ENCODE results near the gene CDH20.

Gene CDH20

DNA sequence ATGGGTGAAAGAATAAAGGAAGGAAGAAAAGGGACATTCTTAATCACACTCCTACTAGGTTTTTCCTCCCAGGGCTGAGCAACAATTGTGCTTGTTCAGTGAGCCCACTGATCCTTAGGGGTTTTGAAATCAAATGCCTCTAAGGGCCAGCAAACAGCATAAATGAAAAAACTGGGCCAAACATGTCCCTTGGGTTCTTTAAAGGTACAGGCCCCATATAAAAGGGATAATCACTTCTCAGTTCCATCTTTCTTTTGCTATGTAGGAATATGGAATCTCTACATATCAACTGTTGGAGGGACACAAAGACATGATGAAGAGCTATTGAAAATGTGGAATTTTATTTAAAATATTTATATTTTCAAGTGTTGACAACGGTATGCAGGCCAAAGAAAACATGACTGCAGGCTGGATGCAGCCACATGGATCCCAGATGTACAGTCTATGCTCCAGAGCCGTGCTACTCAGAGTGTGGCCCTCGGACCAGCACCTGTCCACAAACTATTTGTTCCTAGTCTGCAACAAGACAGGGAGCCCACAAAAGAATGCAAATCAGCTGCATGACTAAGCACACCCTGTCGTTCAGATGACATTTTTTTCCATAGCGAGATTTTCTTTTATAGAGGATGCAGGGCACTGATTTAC lies 110.0 kb downstream of the CDH20 start (continued):
- TF ChIP-seq, protein P1, sequence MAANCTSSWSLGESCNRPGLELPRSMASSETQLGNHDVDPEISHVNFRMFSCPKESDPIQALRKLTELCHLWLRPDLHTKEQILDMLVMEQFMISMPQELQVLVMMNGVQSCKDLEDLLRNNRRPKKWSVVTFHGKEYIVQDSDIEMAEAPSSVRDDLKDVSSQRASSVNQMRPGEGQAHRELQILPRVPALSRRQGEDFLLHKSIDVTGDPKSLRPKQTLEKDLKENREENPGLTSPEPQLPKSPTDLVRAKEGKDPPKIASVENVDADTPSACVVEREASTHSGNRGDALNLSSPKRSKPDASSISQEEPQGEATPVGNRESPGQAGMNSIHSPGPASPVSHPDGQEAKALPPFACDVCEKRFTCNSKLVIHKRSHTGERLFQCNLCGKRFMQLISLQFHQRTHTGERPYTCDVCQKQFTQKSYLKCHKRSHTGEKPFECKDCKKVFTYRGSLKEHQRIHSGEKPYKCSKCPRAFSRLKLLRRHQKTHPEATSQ (tag by site-specific recombination; IDR thresholded peaks at IDR 0.05) = no peak
- TF ChIP-seq, protein P2, sequence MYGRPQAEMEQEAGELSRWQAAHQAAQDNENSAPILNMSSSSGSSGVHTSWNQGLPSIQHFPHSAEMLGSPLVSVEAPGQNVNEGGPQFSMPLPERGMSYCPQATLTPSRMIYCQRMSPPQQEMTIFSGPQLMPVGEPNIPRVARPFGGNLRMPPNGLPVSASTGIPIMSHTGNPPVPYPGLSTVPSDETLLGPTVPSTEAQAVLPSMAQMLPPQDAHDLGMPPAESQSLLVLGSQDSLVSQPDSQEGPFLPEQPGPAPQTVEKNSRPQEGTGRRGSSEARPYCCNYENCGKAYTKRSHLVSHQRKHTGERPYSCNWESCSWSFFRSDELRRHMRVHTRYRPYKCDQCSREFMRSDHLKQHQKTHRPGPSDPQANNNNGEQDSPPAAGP (tag by site-specific recombination; IDR thresholded peaks at IDR 0.05) = no peak
- TF ChIP-seq KLF7 (tag by site-specific recombination; IDR thresholded peaks at IDR 0.05; ENCODE audit: borderline replicate concordance) = no peak

DNA sequence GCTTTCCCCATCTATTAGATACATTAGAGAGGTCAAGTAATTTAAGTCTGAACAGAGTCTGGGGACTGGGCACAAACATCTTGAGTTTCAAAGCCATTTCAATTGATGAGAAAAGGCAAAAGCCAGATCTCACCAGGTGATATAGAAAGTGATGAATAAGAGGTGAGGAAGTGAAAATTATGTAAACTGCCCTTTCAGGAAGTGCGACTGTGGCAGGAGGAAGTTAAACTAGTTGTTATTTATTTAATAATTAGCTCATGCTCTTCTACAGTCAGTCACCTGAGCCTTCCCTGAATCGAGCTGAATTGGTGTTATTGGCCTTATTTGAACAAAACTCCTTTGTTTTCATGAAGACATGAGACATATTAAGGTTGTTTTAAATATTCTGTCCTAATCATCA lies 115.1 kb downstream of the CDH20 start:
- ChIA-PET POLR2A (no interaction called here), CTCF (interaction anchor here (1.0 kb wide), 1 partner anchor 53 kb away, joined by 4 read pairs; no protein-coding TSS in a partner anchor)
- TF ChIP-seq GFI1B (tag by site-specific recombination; IDR thresholded peaks at IDR 0.05) (no peak), TCF7L2 (IDR thresholded peaks at IDR 0.05; ENCODE audit: borderline replicate concordance, low read depth, low read length) (no peak), ZNF133 (tag by site-specific recombination; IDR thresholded peaks at IDR 0.05) (no peak), ZNF169 (tag by site-specific recombination; IDR thresholded peaks at IDR 0.05) (no peak)
- Histone ChIP-seq H3K9me3 (ENCODE audit: control insufficient read depth, insufficient read depth, low read depth, low read length) (no peaks in the 10 kb centered on the region), H3K27ac (ENCODE audit: extremely low read depth, low read depth, low read length) (no peak overlapping the region), H3K4me3 (ENCODE audit: low read depth, low read length) (no peak overlapping the region), H3K36me3 (ENCODE audit: control insufficient read depth in 2 of 2, insufficient read depth in 1 of 2, low read length in 2 of 2) (no peaks in the 10 kb centered on the region), H3K4me1 (ENCODE audit: control insufficient read depth, insufficient read depth, low read length) (no peaks in the 10 kb centered on the region)

DNA sequence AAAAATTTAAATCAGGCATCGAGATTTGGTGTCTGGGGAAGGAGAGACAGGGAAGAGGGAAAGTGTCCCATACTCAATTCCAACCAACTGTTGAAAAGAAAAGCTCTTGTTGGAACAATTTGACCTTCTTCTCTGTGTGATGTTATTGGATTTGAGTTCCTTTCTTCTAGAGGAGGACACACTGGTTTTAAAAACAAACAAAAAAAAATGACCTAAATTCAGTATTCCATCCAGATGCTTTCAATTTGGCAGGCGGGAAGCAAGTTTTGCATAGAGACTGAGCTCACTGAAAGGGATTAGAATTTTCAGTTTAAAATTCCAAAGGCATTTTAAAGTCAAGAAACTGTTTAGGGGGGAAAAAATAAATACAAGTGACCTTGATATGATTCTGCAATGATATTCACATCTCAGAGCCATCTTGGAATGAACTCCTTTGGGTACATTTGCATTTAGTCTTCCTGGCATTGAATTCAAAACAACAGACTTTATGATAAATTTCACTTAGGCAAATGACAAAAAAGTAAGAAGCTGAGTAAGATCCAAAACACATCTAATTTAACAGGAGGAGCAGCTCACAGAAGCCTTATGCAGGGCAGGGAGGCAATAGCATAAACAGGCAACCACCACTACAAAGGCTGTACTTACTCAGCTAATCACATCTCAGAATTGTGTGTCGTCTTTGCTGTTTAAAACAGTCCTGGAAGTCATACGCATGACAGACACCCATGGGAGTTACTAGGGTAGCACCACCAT lies 126.8 kb downstream of the CDH20 start:
- H3K9me3 ChIP-seq (ENCODE audit: control insufficient read depth, insufficient read depth, low read depth, low read length) = no peaks in the 10 kb centered on the region
- no peaks in the 10 kb centered on the region for H3K4me1 ChIP-seq (ENCODE audit: control insufficient read depth, insufficient read depth, low read length)
- H3K4me3 ChIP-seq (ENCODE audit: low read depth, low read length) = no peak overlapping the region
- CTCF ChIA-PET = interaction anchor here (0.6 kb wide), 1 partner anchor 84 kb away, joined by 4 read pairs; no protein-coding TSS in a partner anchor
- TF ChIP-seq ZNF311 (tag by site-specific recombination; IDR thresholded peaks at IDR 0.05; ENCODE audit: borderline replicate concordance) (no peak), HOXD13 (CRISPR knock-in tag; IDR thresholded peaks at IDR 0.05; ENCODE audit: borderline replicate concordance) (no peak), FEZF1 (tag by site-specific recombination; IDR thresholded peaks at IDR 0.05) (no peak)
- TF ChIP-seq, protein P3, sequence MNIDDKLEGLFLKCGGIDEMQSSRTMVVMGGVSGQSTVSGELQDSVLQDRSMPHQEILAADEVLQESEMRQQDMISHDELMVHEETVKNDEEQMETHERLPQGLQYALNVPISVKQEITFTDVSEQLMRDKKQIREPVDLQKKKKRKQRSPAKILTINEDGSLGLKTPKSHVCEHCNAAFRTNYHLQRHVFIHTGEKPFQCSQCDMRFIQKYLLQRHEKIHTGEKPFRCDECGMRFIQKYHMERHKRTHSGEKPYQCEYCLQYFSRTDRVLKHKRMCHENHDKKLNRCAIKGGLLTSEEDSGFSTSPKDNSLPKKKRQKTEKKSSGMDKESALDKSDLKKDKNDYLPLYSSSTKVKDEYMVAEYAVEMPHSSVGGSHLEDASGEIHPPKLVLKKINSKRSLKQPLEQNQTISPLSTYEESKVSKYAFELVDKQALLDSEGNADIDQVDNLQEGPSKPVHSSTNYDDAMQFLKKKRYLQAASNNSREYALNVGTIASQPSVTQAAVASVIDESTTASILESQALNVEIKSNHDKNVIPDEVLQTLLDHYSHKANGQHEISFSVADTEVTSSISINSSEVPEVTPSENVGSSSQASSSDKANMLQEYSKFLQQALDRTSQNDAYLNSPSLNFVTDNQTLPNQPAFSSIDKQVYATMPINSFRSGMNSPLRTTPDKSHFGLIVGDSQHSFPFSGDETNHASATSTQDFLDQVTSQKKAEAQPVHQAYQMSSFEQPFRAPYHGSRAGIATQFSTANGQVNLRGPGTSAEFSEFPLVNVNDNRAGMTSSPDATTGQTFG (tag by site-specific recombination; IDR thresholded peaks at IDR 0.05; ENCODE audit: borderline replicate concordance) = no peak
- H3K36me3 ChIP-seq (ENCODE audit: control insufficient read depth in 2 of 2, insufficient read depth in 1 of 2, low read length in 2 of 2) = no peaks in the 10 kb centered on the region
- POLR2A ChIA-PET = no interaction called here
- no peak overlapping the region for H3K27ac ChIP-seq (ENCODE audit: extremely low read depth, low read depth, low read length)

DNA sequence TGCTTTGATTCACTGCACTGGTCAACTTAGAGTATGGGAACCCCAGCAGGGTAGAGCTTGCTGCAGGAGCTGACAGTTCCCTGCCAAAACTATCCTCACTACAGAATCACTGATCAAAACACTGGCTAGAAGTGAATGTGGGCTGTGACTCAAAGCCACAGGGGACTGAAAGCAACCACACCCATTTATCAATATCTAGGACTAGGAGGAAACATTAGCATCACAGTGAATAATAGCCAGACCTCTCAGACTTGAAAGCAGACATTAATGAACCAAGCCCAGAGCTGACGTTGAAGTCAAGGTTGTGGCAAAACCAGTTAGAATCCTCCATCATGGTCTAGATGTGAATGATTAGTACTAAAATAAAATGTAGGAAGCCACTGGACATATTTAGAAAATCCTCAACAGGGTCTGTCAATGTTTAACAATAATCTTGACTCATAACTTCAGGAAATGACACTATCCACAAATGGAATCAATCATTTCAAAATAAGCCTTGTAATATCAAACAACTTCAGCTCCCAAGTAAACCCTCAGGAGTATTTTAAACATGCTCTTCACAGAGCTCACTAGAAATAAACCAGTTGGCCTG lies 131.4 kb downstream of the CDH20 start:
- H3K36me3 ChIP-seq (ENCODE audit: control insufficient read depth in 2 of 2, insufficient read depth in 1 of 2, low read length in 2 of 2) = no peaks in the 10 kb centered on the region
- H3K4me1 ChIP-seq (ENCODE audit: control insufficient read depth, insufficient read depth, low read length) = no peaks in the 10 kb centered on the region
- H3K27ac ChIP-seq (ENCODE audit: extremely low read depth, low read depth, low read length) = no peak overlapping the region
- no peak for TF ChIP-seq BCL11B (tag by site-specific recombination; IDR thresholded peaks at IDR 0.05; ENCODE audit: low read depth)
- TF ChIP-seq ZNF146 (tag by site-specific recombination; IDR thresholded peaks at IDR 0.05) = no peak
- TF ChIP-seq, protein P2 (tag by site-specific recombination; IDR thresholded peaks at IDR 0.05) = no peak
- TF ChIP-seq ZNF529 (tag by site-specific recombination; IDR thresholded peaks at IDR 0.05; ENCODE audit: insufficient replicate concordance) = no peak
- TF ChIP-seq ZNF510 (tag by site-specific recombination; IDR thresholded peaks at IDR 0.05; ENCODE audit: insufficient replicate concordance) = no peak
- no peak for TF ChIP-seq ZNF433 (tag by site-specific recombination; IDR thresholded peaks at IDR 0.05; ENCODE audit: low read depth)
- TF ChIP-seq, protein P4, sequence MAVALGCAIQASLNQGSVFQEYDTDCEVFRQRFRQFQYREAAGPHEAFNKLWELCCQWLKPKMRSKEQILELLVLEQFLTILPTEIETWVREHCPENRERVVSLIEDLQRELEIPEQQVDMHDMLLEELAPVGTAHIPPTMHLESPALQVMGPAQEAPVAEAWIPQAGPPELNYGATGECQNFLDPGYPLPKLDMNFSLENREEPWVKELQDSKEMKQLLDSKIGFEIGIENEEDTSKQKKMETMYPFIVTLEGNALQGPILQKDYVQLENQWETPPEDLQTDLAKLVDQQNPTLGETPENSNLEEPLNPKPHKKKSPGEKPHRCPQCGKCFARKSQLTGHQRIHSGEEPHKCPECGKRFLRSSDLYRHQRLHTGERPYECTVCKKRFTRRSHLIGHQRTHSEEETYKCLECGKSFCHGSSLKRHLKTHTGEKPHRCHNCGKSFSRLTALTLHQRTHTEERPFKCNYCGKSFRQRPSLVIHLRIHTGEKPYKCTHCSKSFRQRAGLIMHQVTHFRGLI (tag by site-specific recombination; IDR thresholded peaks at IDR 0.05) = no peak
- TF ChIP-seq ZNF211 (tag by site-specific recombination; IDR thresholded peaks at IDR 0.05; ENCODE audit: low read depth) = no peak
- no peak for TF ChIP-seq SP7 (tag by site-specific recombination; IDR thresholded peaks at IDR 0.05)
- CTCF ChIA-PET = interaction anchor here (1.0 to 1.6 kb wide), 2 partner anchors 37 to 143 kb away, joined by 3 read pairs; no protein-coding TSS in a partner anchor
- H3K4me3 ChIP-seq (ENCODE audit: low read depth, low read length) = no peak overlapping the region
- POLR2A ChIA-PET = no interaction called here
- H3K9me3 ChIP-seq (ENCODE audit: control insufficient read depth, insufficient read depth, low read depth, low read length) = no peaks in the 10 kb centered on the region
